Peyer's patch (tissue), 4 donors: ENCODE data around the gene PLOD3. TPM values are rescaled to one million over a fixed set of nuclear protein-coding genes. Genes with fewer than 3 reads are reported as not detected.

Experiments used
- DNase-seq, 3 donors: peaks; one replicate each; pipeline ENCODE4 v3.0.0-alpha.2; 2017 to 2019
- H3K27ac ChIP-seq, 4 donors: fragments of 200-600 bp; sonication (generic); one replicate each; pipeline ENCODE4 v1.5.1; 2016 to 2019
- H3K27me3 ChIP-seq, 2 donors: fragments of 200-600 bp; sonication (generic); one replicate each; pipeline ENCODE4 v1.5.1; 2019
- H3K36me3 ChIP-seq, 3 donors: fragments of 200-600 bp; sonication (generic); one replicate each; pipeline ENCODE4 v1.5.1; 2016 to 2019
- H3K4me1 ChIP-seq, 4 donors: fragments of 200-600 bp; sonication (generic); one replicate each; pipeline ENCODE4 v1.5.1; 2016 to 2019
- H3K4me3 ChIP-seq, 4 donors: fragments of 200-600 bp; sonication (generic); 1 replicate in 3 of 4; 2 replicates in 1 of 4; pipeline ENCODE4 v1.5.1; 2016 to 2019; ENCODE audit warnings: mild to moderate bottlenecking in 1 of 4
- H3K9me3 ChIP-seq, 4 donors: fragments of 200-600 bp; sonication (generic); one replicate each; pipeline ENCODE4 v1.5.1; 2016 to 2019; ENCODE audit warnings: mild to moderate bottlenecking in 1 of 4
- POLR2A ChIP-seq, 2 donors: fragments of 450-650 bp; IDR thresholded peaks; one replicate each; pipeline ENCODE4 v1.5.1; 2017; ENCODE audit warnings: antibody characterized with exemption in 2 of 2, mild to moderate bottlenecking in 2 of 2, moderate library complexity in 2 of 2
- total RNA-seq, 4 donors: library from RNA; depleted of rRNA; stranded (reverse); fragments of >200 nt; gene quantifications; one replicate each; pipeline ENCODE4 v1.1.0, GENCODE V29; 2016
- TF ChIP-seq, protein P1 (sequence below), 6 experiments: fragments of 450-650 bp in 4 of 6; fragments of 200-600 bp in 2 of 6; sonication (generic) in 1 of 6; IDR thresholded peaks; one replicate each; pipeline ENCODE4 v1.5.1; 2017 to 2019; ENCODE audit warnings: antibody characterized with exemption in 6 of 6, mild to moderate bottlenecking in 3 of 6, moderate library complexity in 1 of 6

The PLOD3 gene
- total RNA-seq, 4 donors from 2014 or later: 62.7 to 103 (median 83.7) TPM

- Histone ChIP-seq H3K27me3 (peaks cover 0 to 38% of the 10 kb centered on the region in 2 donors), H3K4me1 (peaks cover 0 to 30% (median 16%) of the 10 kb centered on the region in 4 donors), H3K4me3 (no peak overlapping the region), H3K9me3 (peaks cover 0 to 2% (median 0%) of the 10 kb centered on the region in 4 donors), H3K36me3 (no peaks in the 10 kb centered on the region), H3K27ac (no peak overlapping the region)
- TF ChIP-seq, protein P1, sequence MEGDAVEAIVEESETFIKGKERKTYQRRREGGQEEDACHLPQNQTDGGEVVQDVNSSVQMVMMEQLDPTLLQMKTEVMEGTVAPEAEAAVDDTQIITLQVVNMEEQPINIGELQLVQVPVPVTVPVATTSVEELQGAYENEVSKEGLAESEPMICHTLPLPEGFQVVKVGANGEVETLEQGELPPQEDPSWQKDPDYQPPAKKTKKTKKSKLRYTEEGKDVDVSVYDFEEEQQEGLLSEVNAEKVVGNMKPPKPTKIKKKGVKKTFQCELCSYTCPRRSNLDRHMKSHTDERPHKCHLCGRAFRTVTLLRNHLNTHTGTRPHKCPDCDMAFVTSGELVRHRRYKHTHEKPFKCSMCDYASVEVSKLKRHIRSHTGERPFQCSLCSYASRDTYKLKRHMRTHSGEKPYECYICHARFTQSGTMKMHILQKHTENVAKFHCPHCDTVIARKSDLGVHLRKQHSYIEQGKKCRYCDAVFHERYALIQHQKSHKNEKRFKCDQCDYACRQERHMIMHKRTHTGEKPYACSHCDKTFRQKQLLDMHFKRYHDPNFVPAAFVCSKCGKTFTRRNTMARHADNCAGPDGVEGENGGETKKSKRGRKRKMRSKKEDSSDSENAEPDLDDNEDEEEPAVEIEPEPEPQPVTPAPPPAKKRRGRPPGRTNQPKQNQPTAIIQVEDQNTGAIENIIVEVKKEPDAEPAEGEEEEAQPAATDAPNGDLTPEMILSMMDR (IDR thresholded peaks at IDR 0.05): no peak
- no peak for TF ChIP-seq POLR2A (IDR thresholded peaks at IDR 0.05)
- DNase-seq: no peak
These were observed 39.7 kb downstream of the PLOD3 start for GRCh38 chr7:101177644-101178043.

DNA sequence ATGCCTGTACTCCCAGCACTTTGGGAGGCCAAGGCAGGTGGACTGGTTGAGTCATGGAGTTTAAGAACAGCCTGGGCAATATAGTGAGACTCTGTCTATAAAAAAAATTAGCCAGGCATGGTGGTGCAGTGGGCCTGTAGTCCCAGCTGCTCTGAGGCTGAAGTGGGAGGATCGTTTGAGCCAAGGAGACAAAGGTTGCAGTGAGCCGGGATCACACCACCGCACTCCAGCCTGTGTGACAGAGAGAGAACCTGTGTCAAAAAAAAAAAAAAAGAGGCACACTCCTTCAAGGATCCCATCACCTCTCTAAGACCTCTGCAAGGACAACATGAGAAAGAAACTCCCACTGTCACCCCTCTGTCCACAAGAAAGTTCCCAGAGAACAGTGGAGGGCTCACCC is 41.7 kb downstream of the PLOD3 start:
- Histone ChIP-seq H3K27ac (no peak overlapping the region), H3K4me3 (no peak overlapping the region), H3K4me1 (peaks cover 0 to 44% (median 28%) of the 10 kb centered on the region in 4 donors), H3K27me3 (peaks cover 0 to 57% of the 10 kb centered on the region in 2 donors), H3K9me3 (peaks cover 0 to 5% (median 0%) of the 10 kb centered on the region in 4 donors), H3K36me3 (no peaks in the 10 kb centered on the region)
- TF ChIP-seq, protein P1 (IDR thresholded peaks at IDR 0.05): no peak
- no peak for TF ChIP-seq POLR2A (IDR thresholded peaks at IDR 0.05)
- DNase-seq: no peak

- Histone ChIP-seq H3K4me3 (no peak overlapping the region), H3K36me3 (no peaks in the 10 kb centered on the region), H3K4me1 (peaks cover 0 to 46% (median 30%) of the 10 kb centered on the region in 4 donors), H3K9me3 (peaks cover 0 to 5% (median 0%) of the 10 kb centered on the region in 4 donors), H3K27me3 (peaks cover 0 to 54% of the 10 kb centered on the region in 2 donors), H3K27ac (no peak overlapping the region)
- DNase-seq: no peak
- TF ChIP-seq POLR2A (IDR thresholded peaks at IDR 0.05): no peak
- TF ChIP-seq, protein P1 (IDR thresholded peaks at IDR 0.05): no peak
These were observed 43.0 kb downstream of the PLOD3 start for GRCh38 chr7:101174322-101174854.

GRCh38 chr7:101173752-101174244 is 43.6 kb downstream of the PLOD3 start:
- Histone ChIP-seq H3K27me3 (peaks cover 0 to 48% of the 10 kb centered on the region in 2 donors), H3K27ac (no peak overlapping the region), H3K4me3 (peak overlapping the region in 1 of 4 donors; percentile 3), H3K36me3 (no peaks in the 10 kb centered on the region), H3K9me3 (peaks cover 0 to 5% (median 0%) of the 10 kb centered on the region in 4 donors), H3K4me1 (peaks cover 0 to 45% (median 30%) of the 10 kb centered on the region in 4 donors)
- no peak for TF ChIP-seq POLR2A (IDR thresholded peaks at IDR 0.05)
- TF ChIP-seq, protein P1 (IDR thresholded peaks at IDR 0.05): no peak
- DNase-seq: peak; percentile 26 to 73 (median 70)

DNA sequence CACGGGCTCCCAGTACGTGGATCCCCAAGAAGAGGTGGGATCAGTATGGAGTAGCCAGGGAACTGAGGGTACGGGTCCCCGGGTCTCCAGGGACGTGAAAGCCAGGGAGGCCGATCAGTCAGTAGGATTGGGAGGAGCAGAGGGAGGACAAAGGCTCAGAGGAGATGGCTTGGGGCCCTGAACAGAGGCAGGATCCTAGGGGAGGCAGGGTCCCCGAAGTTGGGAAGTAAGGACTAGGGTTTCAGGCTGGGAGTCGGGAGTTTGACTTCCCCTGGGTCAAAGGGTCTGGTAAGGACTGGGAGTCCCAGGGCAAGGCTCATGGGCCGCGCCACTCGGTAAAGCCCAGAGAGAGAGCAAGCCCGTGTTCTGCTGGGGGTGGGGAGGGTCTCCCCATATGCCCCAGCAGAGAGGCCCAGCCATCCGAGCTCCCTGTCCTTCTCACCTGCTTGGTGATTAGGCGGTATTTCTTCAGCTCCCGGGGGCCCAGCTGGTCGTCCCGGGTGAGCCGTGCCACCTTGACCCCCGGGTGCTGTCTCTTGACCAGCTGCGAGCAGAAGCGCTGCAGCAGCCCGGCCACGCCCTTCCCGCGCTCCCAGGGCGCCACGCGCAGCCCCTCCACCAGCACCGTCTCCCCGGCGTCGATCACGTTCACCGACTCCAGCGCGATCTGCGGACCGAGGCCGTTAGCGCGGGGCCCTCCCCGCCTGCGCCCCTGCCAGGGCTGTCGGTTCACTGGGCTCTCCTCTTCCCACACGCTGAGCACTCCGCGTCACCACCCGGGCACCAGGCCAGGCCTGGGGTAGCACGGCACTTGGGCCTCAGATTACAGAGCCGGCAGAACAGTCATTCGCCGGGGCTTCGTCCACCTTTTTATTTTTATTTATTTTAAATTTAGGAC is 44.3 kb downstream of the PLOD3 start:
- H3K27me3 ChIP-seq: peaks cover 0 to 43% of the 10 kb centered on the region in 2 donors
- TF ChIP-seq POLR2A (IDR thresholded peaks at IDR 0.05): no peak
- TF ChIP-seq, protein P1 (IDR thresholded peaks at IDR 0.05): no peak
- H3K9me3 ChIP-seq: peaks cover 0 to 5% (median 0%) of the 10 kb centered on the region in 4 donors
- peaks cover 0 to 45% (median 30%) of the 10 kb centered on the region in 4 donors for H3K4me1 ChIP-seq
- no peak overlapping the region for H3K27ac ChIP-seq
- peak overlapping the region in 3 of 4 donors; percentile 3 to 21 (median 20) for H3K4me3 ChIP-seq
- DNase-seq: peak in 2 of 3 donors; percentile 70 to 72
- no peaks in the 10 kb centered on the region for H3K36me3 ChIP-seq
